Hepatocyte (in vitro differentiated cells): Measurements from ENCODE around the gene GDPD3.

ENCODE experiments used
- EZH2 ChIP-seq: fragments of 200-600 bp; sonication (generic); IDR thresholded peaks from 2 replicates; pipeline ENCODE4 v1.6.1; 2016; ENCODE audit warnings: antibody characterized with exemption, mild to moderate bottlenecking, borderline replicate concordance
- EZH2phosphoT487 ChIP-seq: fragments of 200-600 bp; sonication (generic); IDR thresholded peaks from one replicate; pipeline ENCODE4 v1.6.1; 2018; ENCODE audit warnings: antibody characterized with exemption, mild to moderate bottlenecking, low read depth, moderate library complexity; ENCODE audit not compliant: unreplicated experiment, severe bottlenecking
- TF ChIP-seq, protein P1 (sequence below): fragments of 200-600 bp; sonication (generic); IDR thresholded peaks from 2 replicates; pipeline ENCODE4 v1.5.1; 2016; ENCODE audit warnings: antibody characterized with exemption, mild to moderate bottlenecking; ENCODE audit not compliant: poor library complexity

DNA sequence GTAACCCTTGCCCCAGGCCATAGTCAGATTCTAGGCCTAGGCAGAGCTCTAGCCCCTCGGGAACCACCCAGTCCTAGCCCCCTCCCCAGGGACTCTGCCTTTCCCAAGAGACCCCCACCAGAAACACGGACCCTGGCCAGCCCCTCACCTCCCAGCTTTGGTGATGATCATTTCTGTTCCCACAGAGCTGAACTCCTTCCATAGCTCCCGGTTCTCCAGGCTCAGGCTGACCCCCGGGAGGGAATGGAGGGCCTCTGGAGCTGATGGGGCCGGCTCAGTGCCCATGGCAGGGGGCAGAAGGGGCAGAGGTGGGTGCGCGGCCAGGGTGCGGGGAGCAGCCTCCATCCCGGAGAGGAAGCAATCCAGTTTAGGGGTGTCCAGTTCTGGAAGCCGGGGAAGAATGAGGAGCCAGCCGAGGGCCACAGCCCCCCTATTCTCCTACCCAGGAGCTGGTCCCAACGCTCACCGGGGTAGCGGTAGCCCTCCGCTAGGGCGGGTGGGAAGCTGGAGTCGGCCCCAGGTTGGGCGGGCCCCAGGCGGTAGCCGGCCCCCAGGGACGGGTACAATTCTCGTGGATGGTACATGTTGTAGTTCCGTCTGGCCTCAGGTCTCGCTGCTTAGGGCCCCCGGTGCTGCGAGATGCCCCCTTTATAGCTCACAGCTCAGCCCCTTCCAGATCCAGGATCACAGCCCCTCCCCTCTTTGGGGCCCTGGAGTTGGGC, 22.6 kb downstream of the GDPD3 start:
- TF ChIP-seq, protein P1, sequence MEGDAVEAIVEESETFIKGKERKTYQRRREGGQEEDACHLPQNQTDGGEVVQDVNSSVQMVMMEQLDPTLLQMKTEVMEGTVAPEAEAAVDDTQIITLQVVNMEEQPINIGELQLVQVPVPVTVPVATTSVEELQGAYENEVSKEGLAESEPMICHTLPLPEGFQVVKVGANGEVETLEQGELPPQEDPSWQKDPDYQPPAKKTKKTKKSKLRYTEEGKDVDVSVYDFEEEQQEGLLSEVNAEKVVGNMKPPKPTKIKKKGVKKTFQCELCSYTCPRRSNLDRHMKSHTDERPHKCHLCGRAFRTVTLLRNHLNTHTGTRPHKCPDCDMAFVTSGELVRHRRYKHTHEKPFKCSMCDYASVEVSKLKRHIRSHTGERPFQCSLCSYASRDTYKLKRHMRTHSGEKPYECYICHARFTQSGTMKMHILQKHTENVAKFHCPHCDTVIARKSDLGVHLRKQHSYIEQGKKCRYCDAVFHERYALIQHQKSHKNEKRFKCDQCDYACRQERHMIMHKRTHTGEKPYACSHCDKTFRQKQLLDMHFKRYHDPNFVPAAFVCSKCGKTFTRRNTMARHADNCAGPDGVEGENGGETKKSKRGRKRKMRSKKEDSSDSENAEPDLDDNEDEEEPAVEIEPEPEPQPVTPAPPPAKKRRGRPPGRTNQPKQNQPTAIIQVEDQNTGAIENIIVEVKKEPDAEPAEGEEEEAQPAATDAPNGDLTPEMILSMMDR = no peak
- no peak for TF ChIP-seq EZH2
- TF ChIP-seq EZH2phosphoT487 = no peak
